Measurements from ENCODE around the gene MTM1. TPM values are rescaled to one million over a fixed set of nuclear protein-coding genes. Genes with fewer than 3 reads are reported as not detected.

The MTM1 gene
- total RNA-seq, 1 experiment from 2014 or later = 6.4 TPM

DNA sequence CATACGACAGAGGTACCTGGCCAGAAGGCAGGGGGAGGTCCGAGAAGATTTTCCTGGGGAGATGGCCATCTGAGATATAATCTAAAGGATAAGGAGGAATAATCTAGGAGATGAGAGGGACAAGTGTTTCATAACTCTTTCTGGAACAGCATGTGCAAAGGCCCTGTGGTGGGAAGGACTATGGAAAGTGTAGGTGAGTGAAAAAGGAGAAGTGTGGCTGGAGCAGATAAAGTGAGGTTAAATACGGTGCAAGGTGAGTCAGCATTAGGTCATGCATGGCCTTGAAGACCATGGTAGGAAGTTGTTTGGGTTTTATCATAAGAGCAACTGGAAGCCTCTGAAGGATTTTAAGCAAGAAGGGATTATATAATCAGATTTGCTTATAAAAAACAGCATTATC lies 34.6 kb upstream of the MTM1 start:
- Histone ChIP-seq H2BK12ac (ENCODE audit: insufficient read length, low read depth, low read length) (no peak overlapping the region), H3K9me3 (ENCODE audit: control insufficient read depth, low read depth, low read length) (peaks cover 9% of the 10 kb centered on the region), H2BK5ac (ENCODE audit: insufficient read length, low read length) (no peak overlapping the region), H3K27me3 (ENCODE audit: insufficient read depth, low read length) (no peaks in the 10 kb centered on the region), H3K9ac (ENCODE audit: extremely low read depth, insufficient read length, low read length) (no peak overlapping the region), H3K79me2 (ENCODE audit: insufficient read depth, low read length) (no peaks in the 10 kb centered on the region), H3K4me1 (ENCODE audit: insufficient read depth, low read length) (no peaks in the 10 kb centered on the region), H2BK15ac (ENCODE audit: low read depth, low read length) (no peak overlapping the region), H4K91ac (ENCODE audit: insufficient read length, low read depth, low read length) (no peak overlapping the region), H3K14ac (ENCODE audit: insufficient read depth, low read length) (no peak overlapping the region), H2BK20ac (ENCODE audit: low read depth, low read length, poor library complexity, severe bottlenecking) (no peak overlapping the region), H4K5ac (ENCODE audit: insufficient read length, low read depth, low read length) (no peak overlapping the region), H3T11ph (ENCODE audit: low read length) (no peak overlapping the region), H2AFZ (ENCODE audit: low read length) (no peak overlapping the region), H4K8ac (replicated peaks; ENCODE audit: insufficient read length, low read depth, low read length) (no peak overlapping the region), H3K4me2 (ENCODE audit: insufficient read depth, insufficient read length, low read length) (no peak overlapping the region), H3K79me1 (ENCODE audit: insufficient read depth, low read depth, low read length, poor library complexity, severe bottlenecking) (no peaks in the 10 kb centered on the region), H3K18ac (ENCODE audit: insufficient read length, low read depth, low read length) (no peak overlapping the region), H3K27ac (ENCODE audit: insufficient read length, low read depth, low read length) (no peak overlapping the region), H2AK5ac (ENCODE audit: insufficient read length, low read length) (no peak overlapping the region), H2BK120ac (ENCODE audit: low read depth, low read length, poor library complexity, severe bottlenecking) (no peak overlapping the region), H3K23ac (ENCODE audit: insufficient read length, low read depth, low read length) (no peak overlapping the region), H3K4ac (ENCODE audit: low read depth, low read length) (no peak overlapping the region), H3K23me2 (ENCODE audit: insufficient read length, low read depth, low read length, poor library complexity, severe bottlenecking) (no peaks in the 10 kb centered on the region), H4K20me1 (ENCODE audit: control insufficient read depth, insufficient read depth, insufficient read length) (no peaks in the 10 kb centered on the region), H3K56ac (ENCODE audit: insufficient read length, low read depth, low read length) (no peak overlapping the region)
- TF ChIP-seq, protein P1, sequence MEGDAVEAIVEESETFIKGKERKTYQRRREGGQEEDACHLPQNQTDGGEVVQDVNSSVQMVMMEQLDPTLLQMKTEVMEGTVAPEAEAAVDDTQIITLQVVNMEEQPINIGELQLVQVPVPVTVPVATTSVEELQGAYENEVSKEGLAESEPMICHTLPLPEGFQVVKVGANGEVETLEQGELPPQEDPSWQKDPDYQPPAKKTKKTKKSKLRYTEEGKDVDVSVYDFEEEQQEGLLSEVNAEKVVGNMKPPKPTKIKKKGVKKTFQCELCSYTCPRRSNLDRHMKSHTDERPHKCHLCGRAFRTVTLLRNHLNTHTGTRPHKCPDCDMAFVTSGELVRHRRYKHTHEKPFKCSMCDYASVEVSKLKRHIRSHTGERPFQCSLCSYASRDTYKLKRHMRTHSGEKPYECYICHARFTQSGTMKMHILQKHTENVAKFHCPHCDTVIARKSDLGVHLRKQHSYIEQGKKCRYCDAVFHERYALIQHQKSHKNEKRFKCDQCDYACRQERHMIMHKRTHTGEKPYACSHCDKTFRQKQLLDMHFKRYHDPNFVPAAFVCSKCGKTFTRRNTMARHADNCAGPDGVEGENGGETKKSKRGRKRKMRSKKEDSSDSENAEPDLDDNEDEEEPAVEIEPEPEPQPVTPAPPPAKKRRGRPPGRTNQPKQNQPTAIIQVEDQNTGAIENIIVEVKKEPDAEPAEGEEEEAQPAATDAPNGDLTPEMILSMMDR (conservative IDR thresholded peaks at IDR 0.05) = no peak
- H3K27me3 Mint-ChIP-seq (ENCODE audit: low read depth) = peaks cover 12% of the 10 kb centered on the region
- no CpG with 5 or more reads among the region's 3 CpGs for WGBS (ENCODE audit: extremely low coverage, insufficient read length, low lambda C conversion rate)
- no peak overlapping the region for H3K4me3 Mint-ChIP-seq
- DNase-seq = no peak
- H3K27ac Mint-ChIP-seq = no peak overlapping the region
- no peaks in the 10 kb centered on the region for H3K4me1 Mint-ChIP-seq
- H3K9me3 Mint-ChIP-seq = peaks cover 73 to 81% of the 10 kb centered on the region in 2 experiments
- peaks cover 0 to 4% (median 3%) of the 10 kb centered on the region in 3 experiments; a peak in 3 of 7 replicates for H3K36me3 Mint-ChIP-seq (ENCODE audit: insufficient read depth in 1 of 3, low read depth in 3 of 3)

Data from H9 (cell line).